GM12874 (cell line): Measurements from ENCODE around the gene GPR162.

ENCODE experiments used
- TF ChIP-seq, protein P1 (sequence below): IDR thresholded peaks from 2 replicates; pipeline ENCODE4 v1.5.1; 2011; ENCODE audit warnings: low read depth, mild to moderate bottlenecking, control low read depth, low read length, moderate library complexity; ENCODE audit not compliant: insufficient read depth

Gene GPR162

DNA sequence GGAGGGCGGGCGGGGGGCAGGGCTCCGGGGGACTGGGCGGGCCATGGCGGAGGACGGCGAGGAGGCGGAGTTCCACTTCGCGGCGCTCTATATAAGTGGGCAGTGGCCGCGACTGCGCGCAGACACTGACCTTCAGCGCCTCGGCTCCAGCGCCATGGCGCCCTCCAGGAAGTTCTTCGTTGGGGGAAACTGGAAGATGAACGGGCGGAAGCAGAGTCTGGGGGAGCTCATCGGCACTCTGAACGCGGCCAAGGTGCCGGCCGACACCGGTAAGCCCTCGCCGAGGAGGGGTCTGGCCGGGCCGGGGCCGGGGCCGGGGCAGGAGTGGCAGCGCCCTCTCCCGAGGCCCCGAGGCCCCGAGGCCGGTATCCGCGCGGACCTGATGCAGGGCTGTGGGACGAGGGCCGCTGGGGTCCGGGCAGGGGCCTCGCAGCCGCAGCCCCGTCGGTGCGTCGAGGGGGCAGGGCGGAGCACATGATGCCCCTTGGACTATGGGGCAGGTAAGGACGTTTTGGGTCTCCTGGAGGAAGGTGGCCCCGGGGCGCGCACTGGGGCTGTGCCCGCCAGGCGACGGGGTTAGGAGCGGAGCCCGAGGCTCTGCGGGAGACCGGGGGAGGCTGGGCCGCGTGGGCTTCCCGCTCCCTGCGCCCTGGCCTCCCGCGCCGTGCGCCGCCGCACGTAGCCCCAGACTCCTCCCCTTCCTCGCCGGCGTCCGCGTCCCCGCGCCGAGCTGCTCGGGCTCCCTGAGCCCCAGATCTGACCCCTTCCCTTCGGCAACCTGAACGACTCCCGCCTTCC lies 46.0 kb downstream of the GPR162 start, which contains the start of gene TPI1:
Gene TPI1, plus strand, starts transcription at position 119 of the 798 bp plus-strand sequence. Its CDS starts 36 bp downstream, at position 155.
- TF ChIP-seq, protein P1, sequence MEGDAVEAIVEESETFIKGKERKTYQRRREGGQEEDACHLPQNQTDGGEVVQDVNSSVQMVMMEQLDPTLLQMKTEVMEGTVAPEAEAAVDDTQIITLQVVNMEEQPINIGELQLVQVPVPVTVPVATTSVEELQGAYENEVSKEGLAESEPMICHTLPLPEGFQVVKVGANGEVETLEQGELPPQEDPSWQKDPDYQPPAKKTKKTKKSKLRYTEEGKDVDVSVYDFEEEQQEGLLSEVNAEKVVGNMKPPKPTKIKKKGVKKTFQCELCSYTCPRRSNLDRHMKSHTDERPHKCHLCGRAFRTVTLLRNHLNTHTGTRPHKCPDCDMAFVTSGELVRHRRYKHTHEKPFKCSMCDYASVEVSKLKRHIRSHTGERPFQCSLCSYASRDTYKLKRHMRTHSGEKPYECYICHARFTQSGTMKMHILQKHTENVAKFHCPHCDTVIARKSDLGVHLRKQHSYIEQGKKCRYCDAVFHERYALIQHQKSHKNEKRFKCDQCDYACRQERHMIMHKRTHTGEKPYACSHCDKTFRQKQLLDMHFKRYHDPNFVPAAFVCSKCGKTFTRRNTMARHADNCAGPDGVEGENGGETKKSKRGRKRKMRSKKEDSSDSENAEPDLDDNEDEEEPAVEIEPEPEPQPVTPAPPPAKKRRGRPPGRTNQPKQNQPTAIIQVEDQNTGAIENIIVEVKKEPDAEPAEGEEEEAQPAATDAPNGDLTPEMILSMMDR = no peak

DNA sequence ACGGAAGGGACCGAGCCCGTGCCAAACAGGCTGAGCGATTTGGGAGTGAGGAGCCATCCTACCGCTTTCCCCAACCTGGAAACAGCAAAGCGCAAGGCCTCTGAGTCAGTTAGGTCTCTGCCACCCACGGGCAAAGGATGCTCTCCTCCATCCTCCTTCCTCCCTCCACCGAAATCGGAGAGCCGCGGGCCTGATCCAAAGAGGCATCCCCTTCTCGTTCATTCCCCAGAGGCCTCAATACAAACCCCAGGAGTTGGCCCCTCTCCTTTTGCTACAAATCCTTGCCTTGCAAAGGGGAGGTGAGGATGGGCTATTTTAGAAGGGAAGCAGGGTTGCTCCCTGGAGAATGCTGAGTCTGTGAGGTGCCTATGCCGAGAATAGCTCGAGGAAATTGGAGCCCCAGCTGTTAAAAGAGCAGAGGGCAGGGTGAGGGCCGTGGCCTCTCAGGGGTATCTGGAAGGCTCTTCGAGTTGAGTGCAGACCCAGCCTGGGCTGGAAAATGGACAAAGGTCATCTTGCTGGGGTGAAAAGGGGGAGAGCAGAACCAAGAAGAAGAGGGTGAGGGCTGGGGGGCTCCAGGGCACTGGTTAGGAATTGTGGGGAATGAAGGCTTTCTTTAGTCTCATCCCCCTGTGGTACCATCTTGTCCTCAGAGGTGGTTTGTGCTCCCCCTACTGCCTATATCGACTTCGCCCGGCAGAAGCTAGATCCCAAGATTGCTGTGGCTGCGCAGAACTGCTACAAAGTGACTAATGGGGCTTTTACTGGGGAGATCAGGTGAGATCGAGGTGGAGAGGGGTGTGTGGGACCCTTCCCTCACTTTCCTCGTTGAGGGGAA lies 46.8 kb downstream of the GPR162 start:
- TF ChIP-seq, protein P1 = no peak

DNA sequence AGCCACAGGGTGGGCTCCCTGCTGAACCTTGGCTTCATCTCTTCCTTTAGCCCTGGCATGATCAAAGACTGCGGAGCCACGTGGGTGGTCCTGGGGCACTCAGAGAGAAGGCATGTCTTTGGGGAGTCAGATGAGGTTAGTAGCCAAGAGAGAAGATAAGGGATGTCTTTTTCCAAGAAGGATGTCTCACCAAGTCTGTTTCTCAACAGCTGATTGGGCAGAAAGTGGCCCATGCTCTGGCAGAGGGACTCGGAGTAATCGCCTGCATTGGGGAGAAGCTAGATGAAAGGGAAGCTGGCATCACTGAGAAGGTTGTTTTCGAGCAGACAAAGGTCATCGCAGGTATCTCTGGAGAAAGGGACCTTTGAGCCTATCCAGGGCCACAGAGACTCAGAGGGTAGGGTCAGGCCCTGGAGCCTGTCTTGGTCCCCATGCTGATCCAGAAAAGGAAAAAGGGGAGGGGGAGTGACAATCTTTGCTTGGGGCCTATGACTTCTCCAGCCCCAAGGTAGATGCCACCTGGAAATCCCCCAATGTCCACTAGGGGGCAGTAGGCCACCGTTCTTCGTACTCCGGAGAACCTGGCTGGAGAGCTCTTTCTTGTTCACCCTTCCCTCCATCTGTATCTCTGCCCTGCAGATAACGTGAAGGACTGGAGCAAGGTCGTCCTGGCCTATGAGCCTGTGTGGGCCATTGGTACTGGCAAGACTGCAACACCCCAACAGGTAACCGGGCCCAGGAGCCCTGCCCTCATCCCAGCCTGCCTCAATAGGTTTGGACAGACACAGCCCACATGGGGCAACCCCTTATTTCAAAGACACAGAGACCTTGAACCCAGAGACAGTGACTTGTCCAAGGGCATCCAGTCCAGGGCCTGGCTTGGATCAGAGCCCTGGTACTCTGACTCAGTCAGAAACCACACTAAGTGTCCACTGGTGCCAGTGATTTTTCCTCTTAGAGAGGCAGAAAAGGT lies 47.7 kb downstream of the GPR162 start:
- TF ChIP-seq, protein P1 = peak; percentile 90

DNA sequence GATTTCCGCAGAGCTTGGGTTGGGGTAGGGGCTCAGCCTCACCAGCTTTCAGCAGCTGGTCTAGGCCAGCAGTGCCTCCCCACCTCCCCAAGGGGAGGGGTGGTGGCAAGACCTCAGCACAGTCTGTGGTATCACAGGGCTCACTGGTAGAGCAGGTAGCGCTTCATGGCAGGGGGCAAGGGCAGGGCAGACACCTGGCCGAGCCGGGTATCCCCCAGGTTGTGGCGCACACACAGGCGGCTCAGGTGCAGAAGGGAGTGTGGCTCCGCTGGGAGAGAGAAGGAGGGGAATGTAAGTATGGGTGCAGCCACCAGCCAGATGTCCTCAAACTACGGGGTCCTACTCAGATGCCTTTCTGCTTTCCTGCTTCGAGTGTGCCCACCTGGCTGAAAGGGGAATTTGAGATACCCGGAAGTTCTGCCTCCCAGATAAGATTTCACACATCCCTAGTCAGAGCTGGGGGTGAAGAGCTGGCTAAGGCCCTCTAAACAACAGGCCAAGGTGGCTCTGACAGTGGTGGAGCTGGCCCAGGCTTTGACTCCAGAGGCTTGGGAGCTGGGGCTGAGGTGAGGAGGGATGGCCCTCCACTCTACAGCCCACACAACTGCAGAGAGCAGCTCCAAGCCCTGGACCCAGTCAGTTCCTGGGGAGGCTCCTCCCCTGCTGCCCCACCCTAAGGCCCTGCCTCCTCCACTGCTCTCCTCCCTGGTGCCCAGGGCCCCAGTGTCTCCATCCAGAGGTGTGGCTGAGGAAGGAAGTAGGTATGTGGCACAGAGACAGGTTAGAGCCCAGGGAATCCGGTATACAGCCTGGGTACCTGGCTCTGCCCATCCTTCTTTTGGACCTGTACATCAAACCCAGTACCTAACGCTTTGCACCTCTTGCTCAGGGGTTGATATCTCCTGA lies 49.7 kb downstream of the GPR162 start:
- TF ChIP-seq, protein P1 = no peak

DNA sequence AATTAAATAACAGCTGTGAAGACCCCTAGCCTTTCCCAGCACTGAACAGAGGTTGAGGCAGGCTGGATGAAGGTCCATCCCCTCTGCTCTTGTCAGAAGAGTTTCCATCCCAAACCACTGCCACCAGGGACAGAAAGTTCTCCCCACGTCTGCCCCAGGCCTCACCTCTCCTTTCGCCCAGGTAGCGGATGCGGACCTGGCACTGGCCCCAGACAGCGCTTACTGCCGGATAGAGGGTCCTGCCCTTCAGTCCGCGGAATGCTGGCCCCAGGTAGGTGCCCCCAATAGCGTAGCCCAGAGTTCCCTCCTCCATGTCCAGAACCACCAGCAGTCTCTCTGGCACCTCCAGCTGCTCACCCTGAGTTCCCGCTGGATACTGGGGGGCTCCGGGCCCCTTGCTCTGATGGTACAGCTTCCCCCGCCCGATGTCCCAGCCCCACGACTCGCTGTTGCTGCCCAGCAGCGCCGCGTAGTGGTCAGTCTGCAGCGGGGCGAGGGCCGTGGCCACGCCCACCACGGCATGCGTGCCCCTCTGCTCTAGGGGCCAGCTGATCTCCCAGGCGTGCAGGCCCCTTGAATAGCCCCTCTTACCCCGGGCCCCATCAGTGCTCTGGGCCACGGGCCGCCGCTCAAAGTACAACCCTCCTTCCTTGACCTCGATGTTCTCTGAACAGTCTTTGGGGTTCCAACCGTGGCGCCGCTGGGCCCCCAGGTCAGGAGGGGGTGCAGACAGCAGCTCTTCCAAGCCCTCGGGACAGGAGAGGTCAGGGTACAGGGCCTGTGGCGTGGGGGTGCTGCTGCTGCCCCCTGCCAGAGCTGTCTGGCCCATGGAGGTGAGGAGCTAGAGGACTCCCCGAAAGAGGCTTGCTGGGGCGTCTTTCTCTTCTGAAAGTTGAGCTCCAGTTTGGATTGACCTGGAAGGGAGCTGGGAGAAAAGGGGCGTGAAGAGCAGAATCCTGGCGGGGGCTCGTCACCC lies 50.7 kb downstream of the GPR162 start:
- TF ChIP-seq, protein P1 = peak; percentile 99
